ENCODE results near the gene ZNF462.

The ZNF462 gene

GRCh38 chr9:106934442-106935238, 71.7 kb downstream of the ZNF462 start:
- H3K4me3 ChIP-seq (replicated peaks in 1 of 2; ENCODE audit: low read depth in 2 of 2, low read length in 2 of 2): no peak overlapping the region
- TF ChIP-seq, protein P1, sequence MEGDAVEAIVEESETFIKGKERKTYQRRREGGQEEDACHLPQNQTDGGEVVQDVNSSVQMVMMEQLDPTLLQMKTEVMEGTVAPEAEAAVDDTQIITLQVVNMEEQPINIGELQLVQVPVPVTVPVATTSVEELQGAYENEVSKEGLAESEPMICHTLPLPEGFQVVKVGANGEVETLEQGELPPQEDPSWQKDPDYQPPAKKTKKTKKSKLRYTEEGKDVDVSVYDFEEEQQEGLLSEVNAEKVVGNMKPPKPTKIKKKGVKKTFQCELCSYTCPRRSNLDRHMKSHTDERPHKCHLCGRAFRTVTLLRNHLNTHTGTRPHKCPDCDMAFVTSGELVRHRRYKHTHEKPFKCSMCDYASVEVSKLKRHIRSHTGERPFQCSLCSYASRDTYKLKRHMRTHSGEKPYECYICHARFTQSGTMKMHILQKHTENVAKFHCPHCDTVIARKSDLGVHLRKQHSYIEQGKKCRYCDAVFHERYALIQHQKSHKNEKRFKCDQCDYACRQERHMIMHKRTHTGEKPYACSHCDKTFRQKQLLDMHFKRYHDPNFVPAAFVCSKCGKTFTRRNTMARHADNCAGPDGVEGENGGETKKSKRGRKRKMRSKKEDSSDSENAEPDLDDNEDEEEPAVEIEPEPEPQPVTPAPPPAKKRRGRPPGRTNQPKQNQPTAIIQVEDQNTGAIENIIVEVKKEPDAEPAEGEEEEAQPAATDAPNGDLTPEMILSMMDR (IDR thresholded peaks at IDR 0.05; ENCODE audit: low read depth, low read length): no peak
- no peak for DNase-seq (ENCODE audit: low read depth in 2 of 2)

DNA sequence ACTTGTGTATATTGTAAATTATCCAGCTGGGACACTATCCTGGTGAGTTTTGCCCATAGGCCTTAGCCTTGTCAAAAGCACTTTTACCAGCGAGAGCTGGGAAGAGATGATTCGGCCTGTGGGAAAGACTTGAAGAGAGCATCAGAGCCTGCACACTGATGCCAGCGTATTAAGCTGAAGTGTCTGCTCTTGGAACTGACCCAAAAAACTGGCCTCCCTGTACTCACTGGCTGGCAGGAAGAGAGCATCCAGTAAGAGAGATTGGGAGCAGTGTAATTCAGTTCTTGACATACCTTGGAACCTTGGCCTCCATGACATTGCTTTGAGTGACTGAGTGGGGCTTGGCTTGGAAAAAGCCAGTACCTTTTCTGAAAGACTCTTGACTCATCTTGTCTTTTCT, 73.7 kb downstream of the ZNF462 start:
- no peak overlapping the region for H3K4me3 ChIP-seq (replicated peaks in 1 of 2; ENCODE audit: low read depth in 2 of 2, low read length in 2 of 2)
- no peak for DNase-seq (ENCODE audit: low read depth in 2 of 2)
- TF ChIP-seq, protein P1 (IDR thresholded peaks at IDR 0.05; ENCODE audit: low read depth, low read length): no peak

GRCh38 chr9:106941916-106942315, 79.0 kb downstream of the ZNF462 start:
- DNase-seq (ENCODE audit: low read depth in 2 of 2): no peak
- H3K4me3 ChIP-seq (replicated peaks in 1 of 2; ENCODE audit: low read depth in 2 of 2, low read length in 2 of 2): no peak overlapping the region
- TF ChIP-seq, protein P1 (IDR thresholded peaks at IDR 0.05; ENCODE audit: low read depth, low read length): no peak

GRCh38 chr9:106945727-106946660, 83.0 kb downstream of the ZNF462 start:
- peak; percentile 85 to 94 for DNase-seq (ENCODE audit: low read depth in 2 of 2)
- TF ChIP-seq, protein P1 (IDR thresholded peaks at IDR 0.05; ENCODE audit: low read depth, low read length): no peak
- H3K4me3 ChIP-seq (replicated peaks in 1 of 2; ENCODE audit: low read depth in 2 of 2, low read length in 2 of 2): no peak overlapping the region

DNA sequence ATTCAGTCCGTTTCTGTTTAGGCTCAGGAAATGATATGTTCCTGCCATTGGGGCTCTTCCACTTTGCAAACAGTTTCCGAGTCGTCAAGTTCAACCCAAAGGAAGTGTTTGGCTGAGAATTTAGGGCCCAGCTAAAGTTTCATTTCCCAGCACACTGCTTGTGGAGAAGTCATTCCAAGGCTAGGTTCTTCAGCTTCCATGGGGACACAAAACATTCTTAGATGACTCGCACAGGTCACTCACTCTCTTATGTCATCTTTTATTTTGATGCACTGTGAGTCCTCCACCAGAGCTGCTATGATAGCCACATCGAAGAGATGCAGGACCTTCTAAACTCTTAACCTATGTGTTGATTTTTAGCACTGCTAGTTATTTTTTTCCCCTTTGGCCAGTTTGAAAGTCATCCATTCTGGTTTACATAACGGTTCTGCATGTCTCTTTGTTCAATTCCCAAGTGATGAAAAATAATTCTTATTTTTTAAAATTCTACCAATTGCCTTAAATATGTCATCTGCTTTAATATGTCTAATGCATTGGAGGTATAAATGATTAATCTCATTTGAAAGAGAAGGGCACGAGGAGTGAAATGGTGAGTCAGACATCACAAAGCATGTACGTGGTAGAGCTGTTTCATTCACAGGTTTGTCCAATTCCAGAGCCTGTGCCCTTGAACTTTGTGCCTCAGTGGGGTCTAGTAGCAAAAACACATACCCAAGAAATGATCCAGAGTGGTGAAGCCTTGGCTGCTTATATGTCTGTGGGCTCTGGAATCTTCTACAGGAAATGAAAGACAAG, 84.3 kb downstream of the ZNF462 start:
- H3K4me3 ChIP-seq (replicated peaks in 1 of 2; ENCODE audit: low read depth in 2 of 2, low read length in 2 of 2): no peak overlapping the region
- TF ChIP-seq, protein P1 (IDR thresholded peaks at IDR 0.05; ENCODE audit: low read depth, low read length): no peak
- peak in 1 of 2 donors; percentile 39 for DNase-seq (ENCODE audit: low read depth in 2 of 2)

- peak; percentile 36 to 74 for DNase-seq (ENCODE audit: low read depth in 2 of 2)
- no peak overlapping the region for H3K4me3 ChIP-seq (replicated peaks in 1 of 2; ENCODE audit: low read depth in 2 of 2, low read length in 2 of 2)
- TF ChIP-seq, protein P1 (IDR thresholded peaks at IDR 0.05; ENCODE audit: low read depth, low read length): no peak
Measured at GRCh38 chr9:106953174-106953573, 90.2 kb downstream of the ZNF462 start.

Measured in cardiac fibroblast (primary cell).